GM19240 (cell line): ENCODE results near the gene TMEM54.

Source experiments
- DNase-seq: peaks from one replicate; pipeline ENCODE4 v3.0.0; 2011; ENCODE audit warnings: low spot score; ENCODE audit not compliant: insufficient read length

Gene TMEM54

GRCh38 chr1:32881871-32882850 is 19.0 kb downstream of the TMEM54 start:
- no peak for DNase-seq

- no peak for DNase-seq
These were observed 19.9 kb downstream of the TMEM54 start for GRCh38 chr1:32881291-32881690.

GRCh38 chr1:32878637-32879041 is 22.6 kb downstream of the TMEM54 start:
- DNase-seq = no peak

GRCh38 chr1:32878183-32878582 is 23.0 kb downstream of the TMEM54 start:
- no peak for DNase-seq

GRCh38 chr1:32877211-32878110 is 23.7 kb downstream of the TMEM54 start:
- no peak for DNase-seq

GRCh38 chr1:32876341-32877210 is 24.6 kb downstream of the TMEM54 start:
- peak; percentile 79 for DNase-seq

GRCh38 chr1:32874860-32875752 is 26.1 kb downstream of the TMEM54 start:
- no peak for DNase-seq

GRCh38 chr1:32873484-32873883 is 27.7 kb downstream of the TMEM54 start:
- no peak for DNase-seq

- DNase-seq = no peak
These were observed 29.1 kb downstream of the TMEM54 start for GRCh38 chr1:32872192-32872460.

GRCh38 chr1:32871364-32872191 is 29.6 kb downstream of the TMEM54 start:
- DNase-seq = no peak

- no peak for DNase-seq
These were observed 30.4 kb downstream of the TMEM54 start, which contains the start of gene FNDC5 for GRCh38 chr1:32870615-32871363. Gene FNDC5 (minus strand): TSS chr1:32870912.

GRCh38 chr1:32869923-32870614 is 31.1 kb downstream of the TMEM54 start:
- DNase-seq = no peak

- DNase-seq = no peak
These were observed 32.3 kb downstream of the TMEM54 start for GRCh38 chr1:32868806-32869455.

GRCh38 chr1:32868085-32868484 is 33.1 kb downstream of the TMEM54 start:
- DNase-seq = no peak

GRCh38 chr1:32867671-32868070 is 33.5 kb downstream of the TMEM54 start:
- no peak for DNase-seq

- no peak for DNase-seq
These were observed 34.0 kb downstream of the TMEM54 start for GRCh38 chr1:32867151-32867550.

GRCh38 chr1:32865639-32866405 is 35.4 kb downstream of the TMEM54 start:
- no peak for DNase-seq
